Thymus (tissue), 2 donors: Measurements from ENCODE around the gene JUND. TPM values are rescaled to one million over a fixed set of nuclear protein-coding genes. Genes with fewer than 3 reads are reported as not detected.

ENCODE experiments used
- polyA plus RNA-seq: library from polyadenylated mRNA; stranded (reverse); fragments of 200-250 nt; gene quantifications from one replicate; pipeline ENCODE4 v1.2.3, GENCODE V29; 2013
- total RNA-seq: library from RNA; stranded (reverse); fragments of 120-200 nt; gene quantifications from one replicate; pipeline ENCODE4 v1.2.4, GENCODE V29; 2013
- donor health status: healthy.

JUND gene
- total and polyA plus RNA-seq, 2 donors, result 65.8 to 88.3 TPM

Other genes starting within 250 kb of the JUND start
- gene IL12RB1, start 194.7 kb downstream of the JUND start, total RNA-seq, result 7.4 TPM
- 3.7 TPM for gene IL12RB1, start 194.7 kb downstream of the JUND start, polyA plus RNA-seq
- gene MAST3, start 183.8 kb downstream of the JUND start, total RNA-seq, result 2.0 TPM
- gene MAST3, start 183.8 kb downstream of the JUND start, polyA plus RNA-seq, result 8.9 TPM
- 6.5 TPM for gene PIK3R2, start 128.5 kb downstream of the JUND start, total RNA-seq
- 15.1 TPM for gene PIK3R2, start 128.5 kb downstream of the JUND start, polyA plus RNA-seq
- 148 TPM for gene IFI30, start 107.8 kb downstream of the JUND start, total RNA-seq
- 237 TPM for gene IFI30, start 107.8 kb downstream of the JUND start, polyA plus RNA-seq
- gene MPV17L2, start 88.4 kb downstream of the JUND start, total RNA-seq, result 6.8 TPM
- gene MPV17L2, start 88.4 kb downstream of the JUND start, polyA plus RNA-seq, result 13.4 TPM
- gene RAB3A, start 77.6 kb downstream of the JUND start, total RNA-seq, result 0.52 TPM
- 1.0 TPM for gene RAB3A, start 77.6 kb downstream of the JUND start, polyA plus RNA-seq
- gene PDE4C, start 55.2 kb downstream of the JUND start, total RNA-seq, result 0.05 TPM
- gene PDE4C, start 55.2 kb downstream of the JUND start, polyA plus RNA-seq, result 0.34 TPM
- 0.57 TPM for gene IQCN, start 7.2 kb downstream of the JUND start, total RNA-seq
- 5.0 TPM for gene IQCN, start 7.2 kb downstream of the JUND start, polyA plus RNA-seq
- gene LSM4, start 41.5 kb upstream of the JUND start, total RNA-seq, result 190 TPM
- gene LSM4, start 41.5 kb upstream of the JUND start, polyA plus RNA-seq, result 147 TPM
- 13.3 TPM for gene PGPEP1, start 59.0 kb upstream of the JUND start, total RNA-seq
- 14.8 TPM for gene PGPEP1, start 59.0 kb upstream of the JUND start, polyA plus RNA-seq
- 0.42 TPM for gene GDF15, start 104.5 kb upstream of the JUND start, total RNA-seq
- 2.2 TPM for gene GDF15, start 104.5 kb upstream of the JUND start, polyA plus RNA-seq
- gene LRRC25, start 116.0 kb upstream of the JUND start, total RNA-seq, result 2.5 TPM
- 6.2 TPM for gene LRRC25, start 116.0 kb upstream of the JUND start, polyA plus RNA-seq
- gene SSBP4, start 137.8 kb upstream of the JUND start, total RNA-seq, result 47.3 TPM
- 50.3 TPM for gene SSBP4, start 137.8 kb upstream of the JUND start, polyA plus RNA-seq
- gene ISYNA1, start 156.5 kb upstream of the JUND start, total RNA-seq, result 14.2 TPM
- gene ISYNA1, start 156.5 kb upstream of the JUND start, polyA plus RNA-seq, result 66.1 TPM
- 6.8 TPM for gene ELL, start 240.4 kb upstream of the JUND start, total RNA-seq
- gene ELL, start 240.4 kb upstream of the JUND start, polyA plus RNA-seq, result 14.3 TPM